ENCODE data around the gene PGA4.

PGA4 gene

GRCh38 chr11:61273178-61274078, 51.3 kb downstream of the PGA4 start:
- H3K4me3 ChIP-seq (ENCODE audit: low read length), result no peak overlapping the region
- TF ChIP-seq, protein P1, sequence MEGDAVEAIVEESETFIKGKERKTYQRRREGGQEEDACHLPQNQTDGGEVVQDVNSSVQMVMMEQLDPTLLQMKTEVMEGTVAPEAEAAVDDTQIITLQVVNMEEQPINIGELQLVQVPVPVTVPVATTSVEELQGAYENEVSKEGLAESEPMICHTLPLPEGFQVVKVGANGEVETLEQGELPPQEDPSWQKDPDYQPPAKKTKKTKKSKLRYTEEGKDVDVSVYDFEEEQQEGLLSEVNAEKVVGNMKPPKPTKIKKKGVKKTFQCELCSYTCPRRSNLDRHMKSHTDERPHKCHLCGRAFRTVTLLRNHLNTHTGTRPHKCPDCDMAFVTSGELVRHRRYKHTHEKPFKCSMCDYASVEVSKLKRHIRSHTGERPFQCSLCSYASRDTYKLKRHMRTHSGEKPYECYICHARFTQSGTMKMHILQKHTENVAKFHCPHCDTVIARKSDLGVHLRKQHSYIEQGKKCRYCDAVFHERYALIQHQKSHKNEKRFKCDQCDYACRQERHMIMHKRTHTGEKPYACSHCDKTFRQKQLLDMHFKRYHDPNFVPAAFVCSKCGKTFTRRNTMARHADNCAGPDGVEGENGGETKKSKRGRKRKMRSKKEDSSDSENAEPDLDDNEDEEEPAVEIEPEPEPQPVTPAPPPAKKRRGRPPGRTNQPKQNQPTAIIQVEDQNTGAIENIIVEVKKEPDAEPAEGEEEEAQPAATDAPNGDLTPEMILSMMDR (IDR thresholded peaks at IDR 0.05; ENCODE audit: insufficient read depth, low read depth, low read length, missing control alignments), result no peak
- peak; percentile 34 for DNase-seq (ENCODE audit: low read depth)

GRCh38 chr11:61274084-61274483, 51.9 kb downstream of the PGA4 start:
- no peak overlapping the region for H3K4me3 ChIP-seq (ENCODE audit: low read length)
- TF ChIP-seq, protein P1 (IDR thresholded peaks at IDR 0.05; ENCODE audit: insufficient read depth, low read depth, low read length, missing control alignments), result no peak
- DNase-seq (ENCODE audit: low read depth), result no peak

- no peak overlapping the region for H3K4me3 ChIP-seq (ENCODE audit: low read length)
- TF ChIP-seq, protein P1 (IDR thresholded peaks at IDR 0.05; ENCODE audit: insufficient read depth, low read depth, low read length, missing control alignments), result no peak
- DNase-seq (ENCODE audit: low read depth), result no peak
Measured at GRCh38 chr11:61275191-61275590, 53.0 kb downstream of the PGA4 start.

- no peak for DNase-seq (ENCODE audit: low read depth)
- no peak overlapping the region for H3K4me3 ChIP-seq (ENCODE audit: low read length)
- TF ChIP-seq, protein P1 (IDR thresholded peaks at IDR 0.05; ENCODE audit: insufficient read depth, low read depth, low read length, missing control alignments), result no peak
Measured at GRCh38 chr11:61277186-61278000, 55.2 kb downstream of the PGA4 start.

DNA sequence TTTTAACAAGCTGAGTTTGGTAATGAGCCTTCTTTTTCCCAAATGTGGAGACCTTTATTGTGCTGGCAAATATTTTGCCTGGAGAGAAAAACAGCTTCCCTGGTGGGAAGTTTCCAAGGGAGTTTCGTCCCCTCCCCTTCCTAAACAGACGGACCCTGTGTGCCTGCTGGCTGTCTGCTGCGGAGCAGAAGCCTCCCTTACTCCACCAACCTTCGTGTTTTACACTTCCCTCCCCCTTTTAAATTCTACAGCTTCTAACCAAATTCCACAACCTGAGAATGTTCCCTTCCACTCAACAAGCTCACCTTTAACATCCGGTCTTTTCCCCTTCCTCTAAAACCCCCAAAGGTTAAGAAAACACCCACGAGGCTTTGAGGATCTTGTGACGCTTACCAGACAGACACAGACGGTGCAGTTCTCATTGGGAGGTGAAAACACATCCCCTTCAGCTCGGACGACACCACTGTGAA, 55.9 kb downstream of the PGA4 start:
- no peak for DNase-seq (ENCODE audit: low read depth)
- TF ChIP-seq, protein P1 (IDR thresholded peaks at IDR 0.05; ENCODE audit: insufficient read depth, low read depth, low read length, missing control alignments), result no peak
- H3K4me3 ChIP-seq (ENCODE audit: low read length), result no peak overlapping the region

GRCh38 chr11:61279934-61280659, 58.0 kb downstream of the PGA4 start:
- peak; percentile 99 for DNase-seq (ENCODE audit: low read depth)
- TF ChIP-seq, protein P1 (IDR thresholded peaks at IDR 0.05; ENCODE audit: insufficient read depth, low read depth, low read length, missing control alignments), result no peak
- H3K4me3 ChIP-seq (ENCODE audit: low read length), result no peak overlapping the region
